Muscle of arm (tissue), 12 donors: Measurements from ENCODE around the gene SOS1. TPM values are rescaled to one million over a fixed set of nuclear protein-coding genes. Genes with fewer than 3 reads are reported as not detected.
"Not testable (repeated sequence)": the region's sequence is repeated elsewhere in the genome, so short reads cannot be mapped to it uniquely, and the experiment has no call there.

ENCODE experiments used
- DNase-seq: peaks from one replicate; pipeline ENCODE4 v3.0.0-alpha.2; 2013
- polyA plus RNA-seq, 12 donors: library from polyadenylated mRNA; unstranded; fragments of 120-200 nt; gene quantifications; one replicate each; pipeline ENCODE4 v1.2.1, GENCODE V29; 2013; ENCODE audit not compliant: insufficient read length in 12 of 12

Gene SOS1
- polyA plus RNA-seq, 12 donors, result 26.0 to 71.0 (median 34.0) TPM; not detected in 1

GRCh38 chr2:38973266-38973665 lies 147.6 kb downstream of the SOS1 start:
- DNase-seq, result no peak

GRCh38 chr2:38971377-38971776 lies 149.5 kb downstream of the SOS1 start:
- DNase-seq, result no peak

- DNase-seq, result no peak
These were observed 152.8 kb downstream of the SOS1 start for GRCh38 chr2:38968021-38968420.

GRCh38 chr2:38966678-38967077 lies 154.2 kb downstream of the SOS1 start:
- DNase-seq, result no peak

GRCh38 chr2:38966006-38966405 lies 154.8 kb downstream of the SOS1 start:
- no peak for DNase-seq

- DNase-seq, result no peak
These were observed 160.1 kb downstream of the SOS1 start for GRCh38 chr2:38960609-38961320.

- peak; percentile 84 for DNase-seq
These were observed 160.8 kb downstream of the SOS1 start for GRCh38 chr2:38959938-38960608.

GRCh38 chr2:38959466-38959865 lies 161.4 kb downstream of the SOS1 start:
- no peak for DNase-seq

GRCh38 chr2:38957972-38958371 lies 162.9 kb downstream of the SOS1 start:
- DNase-seq, result no peak

GRCh38 chr2:38951766-38952165 lies 169.1 kb downstream of the SOS1 start:
- no peak for DNase-seq

GRCh38 chr2:38948995-38949394 lies 171.9 kb downstream of the SOS1 start:
- no peak for DNase-seq

GRCh38 chr2:38948387-38948882 lies 172.4 kb downstream of the SOS1 start:
- DNase-seq, result no peak

GRCh38 chr2:38947241-38948239 lies 173.3 kb downstream of the SOS1 start:
- peak; percentile 36 for DNase-seq

GRCh38 chr2:38945911-38946310 lies 174.9 kb downstream of the SOS1 start:
- DNase-seq, result no peak

- no peak for DNase-seq
These were observed 175.5 kb downstream of the SOS1 start for GRCh38 chr2:38945372-38945771.

GRCh38 chr2:38943784-38944183 lies 177.1 kb downstream of the SOS1 start:
- no peak for DNase-seq

- DNase-seq, result no peak
These were observed 180.1 kb downstream of the SOS1 start for GRCh38 chr2:38940746-38941145.

GRCh38 chr2:38937548-38937947 lies 183.3 kb downstream of the SOS1 start:
- DNase-seq, result no peak

GRCh38 chr2:38936516-38936915 lies 184.3 kb downstream of the SOS1 start:
- DNase-seq, result not testable (repeated sequence)

- no peak for DNase-seq
These were observed 185.2 kb downstream of the SOS1 start for GRCh38 chr2:38935568-38936172.

GRCh38 chr2:38934742-38935141 lies 186.1 kb downstream of the SOS1 start:
- DNase-seq, result no peak

- DNase-seq, result no peak
These were observed 187.2 kb downstream of the SOS1 start for GRCh38 chr2:38933653-38934052.
